GM21367 (cell line): ENCODE data around the gene CLUH.

Experiments
- ATAC-seq: cut with Tn5 transposase; IDR thresholded peaks from one replicate; pipeline ENCODE4 v1.9.1; 2021; ENCODE audit not compliant: unreplicated experiment

CLUH gene

GRCh38 chr17:2718150-2718938 is 6.8 kb upstream of the CLUH start:
- no peak for ATAC-seq

DNA sequence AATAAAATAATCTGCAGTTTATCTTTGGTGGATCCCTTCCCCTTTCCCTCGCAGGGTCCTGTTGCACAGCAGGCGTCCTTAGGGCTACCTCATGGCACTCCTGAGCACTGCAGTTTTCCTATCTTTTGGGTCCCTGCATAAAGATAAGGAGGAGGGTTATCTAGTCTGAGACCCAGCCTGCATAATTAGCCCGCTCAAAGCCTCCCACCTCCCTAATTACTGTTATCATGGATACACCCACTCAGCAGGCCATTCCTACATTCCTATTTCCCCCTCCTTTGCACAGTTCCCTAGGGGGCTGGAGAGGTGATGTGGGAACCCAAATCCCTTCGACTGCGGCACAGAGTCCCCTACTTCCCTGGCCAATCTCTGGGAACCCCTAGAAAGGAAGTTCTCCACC is 5.1 kb upstream of the CLUH start:
- no peak for ATAC-seq

DNA sequence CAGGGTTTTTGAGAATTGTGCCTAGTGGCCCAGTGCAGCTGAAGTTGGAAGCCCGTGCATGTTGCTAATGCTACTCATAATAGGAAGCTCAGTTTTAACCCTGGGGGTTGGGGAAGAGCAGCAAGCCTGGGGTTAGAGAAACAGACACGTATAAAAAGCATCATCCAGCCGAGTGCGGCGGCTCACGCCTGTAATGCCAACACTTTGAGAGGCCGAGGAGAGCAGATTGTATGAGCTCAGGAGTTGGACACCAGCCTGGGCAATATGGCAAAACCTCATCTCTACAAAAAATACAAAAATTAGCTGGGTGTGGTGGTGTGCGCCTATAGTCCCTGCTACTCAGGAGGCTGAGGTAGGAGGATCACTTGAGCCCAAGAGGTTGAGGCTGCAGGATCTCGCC is 2.3 kb upstream of the CLUH start:
- ATAC-seq = no peak

- ATAC-seq = no peak
These were observed 908 bp upstream of the CLUH start for GRCh38 chr17:2712300-2713043.

DNA sequence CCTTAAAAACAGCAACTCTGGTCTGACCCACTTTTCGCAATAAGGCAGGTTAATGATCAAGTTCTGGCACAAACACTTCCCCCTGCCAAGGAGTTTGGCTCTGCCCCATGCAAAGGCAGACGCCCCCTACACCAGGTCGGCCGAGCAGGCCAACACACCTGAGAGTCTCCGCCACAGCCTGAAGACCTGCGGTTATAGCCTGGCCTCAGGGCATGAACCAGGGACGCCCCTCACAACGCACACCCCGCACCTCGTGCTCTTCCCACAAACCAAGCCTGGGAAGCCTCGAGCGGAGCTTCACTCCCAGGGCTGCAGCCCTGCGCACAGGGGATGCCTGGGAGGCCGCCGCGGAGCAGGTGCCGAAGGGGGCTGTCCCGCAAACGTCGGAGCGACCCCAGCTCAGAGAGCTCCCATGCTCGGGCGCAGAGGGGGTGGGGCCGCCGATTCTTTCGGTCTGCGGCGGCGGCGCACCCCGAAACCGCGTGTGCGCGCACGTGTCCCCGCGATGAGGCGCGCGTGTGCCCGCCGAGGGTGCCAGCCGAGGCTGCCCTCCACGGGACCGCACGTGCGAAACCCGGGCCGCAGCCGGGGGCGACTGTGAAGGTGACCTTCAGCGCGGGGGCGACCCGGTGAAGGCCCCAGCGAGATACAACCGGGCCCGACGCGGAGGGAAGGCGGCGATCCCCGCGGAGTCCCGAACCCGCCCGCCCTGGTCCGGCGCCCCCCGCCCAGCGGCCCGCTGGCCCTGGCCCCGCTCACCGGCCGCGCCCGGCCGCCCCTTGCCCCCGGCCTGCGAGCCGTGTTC is 559 bp downstream of the CLUH start:
- ATAC-seq = peak; percentile 10

DNA sequence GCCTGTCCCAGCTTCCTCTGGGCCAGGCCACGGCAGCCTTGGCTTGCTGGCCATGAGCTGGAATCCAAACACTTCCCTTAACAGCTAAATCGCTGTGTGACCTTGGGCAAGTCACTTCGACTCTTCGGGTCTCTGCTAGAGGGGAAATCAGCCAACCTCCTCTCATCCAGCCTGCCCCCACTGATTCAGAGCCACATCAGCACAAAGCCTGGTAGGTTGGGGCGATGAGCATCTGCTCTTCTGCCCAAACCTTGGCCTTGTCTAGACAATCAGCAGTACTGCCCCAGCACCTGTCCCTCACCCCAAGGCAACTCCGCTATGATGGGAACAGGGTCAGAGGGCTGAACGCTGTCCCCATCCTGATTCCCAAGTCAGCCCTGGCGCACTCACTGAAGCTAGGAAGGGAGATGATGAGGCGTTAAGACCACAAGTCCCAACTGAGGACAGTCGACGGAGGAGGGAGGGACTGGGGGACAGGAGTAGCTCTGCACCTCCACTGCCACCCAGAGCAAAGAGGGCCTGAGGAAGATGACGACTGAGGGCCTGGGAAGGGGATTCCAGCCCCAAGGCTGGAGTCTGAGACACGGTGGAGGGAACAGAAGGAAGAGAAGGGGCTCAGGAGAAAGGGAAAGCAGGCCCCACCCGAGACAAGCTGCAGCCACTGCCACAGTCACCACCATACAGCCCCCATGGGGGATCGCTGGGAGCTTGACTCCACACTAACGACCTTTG is 1.3 kb downstream of the CLUH start:
- ATAC-seq = no peak

DNA sequence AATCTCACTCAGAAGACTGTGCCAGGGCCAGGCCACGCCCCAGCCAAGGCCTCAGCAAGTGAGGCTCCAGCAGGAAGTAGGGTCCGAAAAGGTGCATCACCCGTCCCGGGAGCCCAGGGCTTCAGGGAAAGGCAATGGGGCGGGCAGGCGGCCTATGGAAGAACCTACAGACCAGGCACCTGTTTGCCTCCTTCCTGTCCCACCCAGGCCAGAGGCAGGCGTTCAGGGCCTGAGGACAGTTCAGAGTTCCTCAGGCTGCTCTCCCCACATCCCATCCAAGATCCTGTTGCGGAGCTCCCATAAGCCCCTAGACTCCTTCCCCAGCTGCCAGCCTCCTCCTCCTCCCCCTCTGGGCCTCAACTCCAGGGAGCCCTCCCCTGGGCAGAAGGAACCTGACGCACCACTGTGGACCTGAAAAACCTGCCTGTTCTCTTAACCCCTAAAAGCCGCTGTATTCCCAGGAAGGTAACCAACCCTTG is 2.3 kb downstream of the CLUH start:
- peak; percentile 31 for ATAC-seq

DNA sequence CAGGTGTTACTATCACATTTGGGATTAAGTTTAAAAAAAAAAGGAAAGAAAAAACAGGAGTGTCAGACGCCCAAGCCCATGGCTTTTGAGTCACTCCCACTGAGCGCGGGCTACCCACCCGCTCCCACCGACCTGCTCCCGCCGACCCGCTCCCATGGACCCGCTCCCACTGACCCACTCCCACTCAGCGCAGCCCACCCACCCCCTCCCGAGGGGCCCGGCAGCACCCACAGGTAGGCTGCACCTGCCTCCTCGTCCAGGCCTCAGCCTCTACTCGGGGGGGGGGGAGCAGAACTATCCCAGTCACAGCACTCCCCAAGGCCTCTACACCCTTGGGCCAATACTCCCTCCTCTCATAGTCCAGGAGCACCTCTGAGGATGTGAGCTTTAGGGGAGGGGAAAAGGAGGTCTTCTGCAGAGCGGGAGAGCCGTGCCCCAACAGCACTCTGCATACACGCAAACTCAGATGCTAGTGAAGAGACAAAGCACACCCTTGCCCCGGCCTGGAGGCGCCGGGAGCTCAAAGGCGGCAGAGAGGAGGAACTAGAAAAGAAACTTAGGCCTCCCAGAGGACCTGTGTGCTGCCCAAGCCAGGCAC is 2.9 kb downstream of the CLUH start:
- no peak for ATAC-seq

GRCh38 chr17:2707721-2708584 is 3.6 kb downstream of the CLUH start:
- ATAC-seq = no peak

GRCh38 chr17:2706911-2707510 is 4.6 kb downstream of the CLUH start:
- ATAC-seq = no peak

DNA sequence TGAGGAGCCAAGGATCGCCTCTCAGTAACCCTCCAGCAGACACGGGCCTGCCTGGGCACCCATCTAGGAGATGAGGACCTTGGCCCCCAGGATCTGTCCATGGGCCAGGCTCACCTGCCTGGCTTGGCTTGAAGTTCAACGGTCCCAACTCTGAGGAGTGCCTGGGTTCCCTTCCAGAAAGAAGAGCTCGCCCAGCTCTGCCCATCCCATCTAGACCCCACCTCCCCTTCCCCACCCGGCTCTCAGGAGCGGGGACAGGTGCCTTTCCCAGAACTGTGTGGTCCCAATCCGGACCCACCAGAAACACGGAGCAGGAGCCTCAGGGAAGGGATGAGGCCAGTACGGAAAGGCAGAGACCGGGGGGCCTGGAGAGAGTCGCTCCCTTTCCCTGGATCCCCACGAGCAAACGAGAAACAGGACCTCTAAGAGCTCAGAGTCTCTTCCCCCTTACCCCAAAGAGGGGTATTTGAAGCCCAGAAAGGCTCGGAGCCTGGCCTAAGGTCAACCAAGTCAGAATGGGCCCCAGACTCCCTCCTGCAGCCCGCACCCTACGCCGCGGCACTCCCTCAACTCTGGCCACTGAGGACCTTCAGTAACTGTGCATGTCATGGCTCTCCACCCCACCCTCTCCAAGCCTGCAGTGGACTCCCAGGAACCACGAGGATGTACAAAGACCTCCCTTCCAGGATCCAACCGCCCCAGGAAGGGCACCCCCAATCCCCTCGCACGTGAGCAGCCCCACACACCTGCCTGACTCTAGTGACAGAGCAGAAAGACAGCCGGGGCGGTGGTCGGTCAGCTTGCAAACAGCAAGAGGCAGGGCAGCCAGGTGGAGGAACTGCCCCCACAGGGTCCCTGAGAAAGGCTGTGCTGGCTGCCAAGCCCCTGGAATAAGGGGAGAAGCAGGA is 5.4 kb downstream of the CLUH start:
- ATAC-seq = no peak

DNA sequence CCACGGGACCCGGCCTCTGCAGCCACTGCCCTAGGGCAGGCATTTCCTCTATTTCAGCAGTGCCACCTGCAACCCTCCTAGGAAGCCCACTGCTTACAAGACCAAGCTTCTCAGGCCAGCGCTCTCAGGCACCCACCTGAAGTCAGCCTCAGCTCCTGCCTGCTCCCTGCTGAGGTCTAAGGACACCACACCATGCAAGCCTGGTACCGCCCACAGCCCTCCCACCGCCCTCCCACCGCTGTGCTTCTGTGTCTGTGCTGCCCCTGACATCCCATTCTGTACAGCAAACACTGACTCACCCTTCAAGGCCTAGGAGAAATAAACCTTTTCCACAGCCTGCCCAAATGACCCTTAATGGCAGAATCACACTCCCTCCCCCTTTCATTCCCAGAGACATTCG is 6.3 kb downstream of the CLUH start:
- ATAC-seq = no peak

GRCh38 chr17:2704890-2705248 is 6.7 kb downstream of the CLUH start:
- no peak for ATAC-seq

- ATAC-seq = no peak
These were observed 7.3 kb downstream of the CLUH start for GRCh38 chr17:2704031-2704889.

DNA sequence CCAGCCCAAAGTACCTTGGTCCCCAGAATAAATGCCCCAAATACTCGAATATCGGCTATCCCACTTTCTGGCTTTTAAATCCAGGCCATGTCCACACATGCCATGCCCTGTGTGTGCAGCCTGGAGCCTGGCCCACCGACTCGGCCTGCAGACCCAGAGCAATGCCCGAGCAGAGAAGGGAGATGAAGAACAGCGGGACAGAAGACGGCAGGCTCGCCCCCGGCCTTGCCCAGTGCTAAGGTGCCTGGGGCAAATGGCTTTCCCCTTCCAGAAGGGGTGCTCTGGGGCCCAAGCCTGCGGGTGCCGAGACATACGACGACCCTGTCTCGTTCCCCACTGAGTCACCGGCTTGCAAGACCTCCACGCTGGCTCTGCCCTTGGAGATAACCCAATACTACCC is 8.0 kb downstream of the CLUH start:
- no peak for ATAC-seq

- ATAC-seq = no peak
These were observed 8.4 kb downstream of the CLUH start for GRCh38 chr17:2703181-2703580.

DNA sequence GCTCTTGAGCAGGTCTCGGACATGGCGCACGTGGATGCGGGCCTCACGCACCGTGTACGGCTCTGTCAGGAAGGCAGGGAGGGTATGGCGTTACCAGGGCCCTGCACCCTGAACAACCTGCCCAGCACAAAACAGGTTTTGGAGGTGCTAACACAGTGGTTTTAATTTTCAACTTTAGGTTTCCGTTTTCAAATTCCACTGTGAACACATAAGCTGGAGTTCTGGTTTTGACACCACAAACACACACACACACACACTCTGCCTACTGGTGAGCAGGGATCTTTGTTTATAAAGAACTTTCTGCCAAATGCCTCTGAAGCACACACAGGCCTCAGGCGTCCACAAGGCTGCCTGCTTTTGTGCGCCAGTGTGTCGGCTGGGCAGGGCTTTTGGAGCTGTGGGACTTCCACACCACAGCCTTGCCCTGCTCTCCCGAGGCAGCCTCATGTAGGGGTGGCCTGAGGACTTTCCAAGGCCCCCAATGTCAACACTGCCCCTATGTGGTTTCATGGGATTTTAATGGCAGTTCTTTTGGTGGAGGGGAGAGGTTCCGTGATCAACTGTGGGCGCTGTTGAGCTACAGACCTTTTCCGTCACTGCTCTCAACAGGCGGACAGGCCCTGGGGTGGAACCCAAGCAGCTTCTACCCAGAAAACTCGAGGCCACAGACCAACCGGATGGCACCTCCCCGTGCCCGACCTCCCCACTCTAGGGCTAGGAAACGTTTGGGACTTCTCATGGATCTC is 9.4 kb downstream of the CLUH start:
- no peak for ATAC-seq
